Activated CD8-positive, alpha-beta T cell treated with anti-CD3 and anti-CD28 coated beads, Interleukin-2, amount 10 ng/mL, durations not matched to agents 7 days and 5 days (primary cell): ENCODE measurements around the gene LAG3. TPM values are rescaled to one million over a fixed set of nuclear protein-coding genes. Genes with fewer than 3 reads are reported as not detected.

Source experiments
- ATAC-seq: fragments of 150-1000 bp; cut with Tn5 transposase; one replicate; pipeline ENCODE4 v1.10.0; 2021; ENCODE audit warnings: moderate library complexity
- CTCF ChIA-PET: fragments of 350-600 bp; sonication (Branson Sonifier 250); formaldehyde crosslinking; loops from one replicate; lab custom pipeline; 2021; ENCODE audit warnings: antibody characterized with exemption; lab: Charles Lee
- POLR2A ChIA-PET: fragments of 350-600 bp; sonication (Branson Sonifier 250); formaldehyde crosslinking; loops from one replicate; lab custom pipeline; 2021; ENCODE audit warnings: antibody characterized with exemption; lab: Charles Lee
- DNase-seq: peaks from one replicate; pipeline ENCODE4 v3.0.0-alpha.2; 2020
- H3K27ac Mint-ChIP-seq: one replicate; pipeline ENCODE4 v1.8.0; 2021; ENCODE audit warnings: mild to moderate bottlenecking, mixed read lengths
- H3K27me3 Mint-ChIP-seq: one replicate; pipeline ENCODE4 v1.8.0; 2021; ENCODE audit warnings: low read depth, mixed read lengths
- H3K36me3 Mint-ChIP-seq: one replicate; pipeline ENCODE4 v1.8.0; 2021; ENCODE audit warnings: low read depth, mixed read lengths
- H3K4me1 Mint-ChIP-seq: one replicate; pipeline ENCODE4 v1.8.0; 2021; ENCODE audit warnings: low read depth, mixed read lengths
- H3K4me3 Mint-ChIP-seq: one replicate; pipeline ENCODE4 v1.8.0; 2021; ENCODE audit warnings: mild to moderate bottlenecking, mixed read lengths
- H3K9me3 Mint-ChIP-seq: one replicate; pipeline ENCODE4 v1.8.0; 2022; ENCODE audit warnings: mixed read lengths; ENCODE audit not compliant: insufficient read depth
- total RNA-seq, 2 experiments: library from RNA; stranded (reverse); gene quantifications; one replicate each; pipeline ENCODE4 v1.2.3, GENCODE V29; 2021

The LAG3 gene
- total RNA-seq, 2 experiments from 2014 or later: 43.0 to 45.2 TPM

DNA sequence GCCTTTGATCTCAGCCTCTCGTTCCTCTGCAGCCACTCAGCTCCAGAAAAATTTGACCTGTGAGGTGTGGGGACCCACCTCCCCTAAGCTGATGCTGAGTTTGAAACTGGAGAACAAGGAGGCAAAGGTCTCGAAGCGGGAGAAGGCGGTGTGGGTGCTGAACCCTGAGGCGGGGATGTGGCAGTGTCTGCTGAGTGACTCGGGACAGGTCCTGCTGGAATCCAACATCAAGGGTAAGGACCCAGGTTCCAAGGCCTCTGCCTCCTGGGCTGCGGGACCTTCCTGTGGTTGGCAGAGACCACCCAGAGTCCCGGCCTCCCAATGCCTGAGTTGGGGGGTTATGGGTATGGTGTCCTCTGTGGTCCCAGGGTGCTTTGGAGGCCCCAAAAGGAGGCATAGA is 44.8 kb downstream of the LAG3 start:
- POLR2A ChIA-PET: no interaction called here
- Mint-ChIP-seq H3K4me1 (peaks cover 12% of the 10 kb centered on the region), H3K27ac (no peak overlapping the region), H3K4me3 (no peak overlapping the region), H3K9me3 (no peaks in the 10 kb centered on the region), H3K27me3 (peaks cover 23% of the 10 kb centered on the region), H3K36me3 (no peaks in the 10 kb centered on the region)
- CTCF ChIA-PET: no interaction called here
- ATAC-seq (no peak), DNase-seq (no peak)

DNA sequence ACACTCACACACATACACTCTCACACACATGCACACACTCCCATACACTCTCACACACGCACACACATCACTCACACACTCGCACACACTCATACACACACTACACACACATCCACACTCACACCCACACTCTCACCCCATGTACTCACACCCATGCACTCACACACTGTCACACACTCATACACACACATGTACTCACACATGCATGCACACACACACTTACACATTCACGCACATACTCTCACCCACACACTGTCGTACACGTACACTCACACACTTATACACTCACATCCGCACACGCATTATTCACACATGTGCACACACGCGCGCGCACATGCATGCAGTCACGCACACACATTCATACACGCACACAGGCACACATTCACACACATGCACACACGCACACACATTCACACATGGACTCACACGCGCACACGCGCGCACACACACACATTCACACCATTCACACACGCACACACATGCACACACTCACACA is 45.4 kb downstream of the LAG3 start:
- ATAC-seq: no peak
- ChIA-PET POLR2A (interaction anchor here (0.6 kb wide), 1 partner anchor 64 kb away, joined by 3 read pairs; no protein-coding TSS in a partner anchor), CTCF (no interaction called here)
- no peak overlapping the region for H3K27ac Mint-ChIP-seq
- peaks cover 28% of the 10 kb centered on the region for H3K27me3 Mint-ChIP-seq
- H3K9me3 Mint-ChIP-seq: no peaks in the 10 kb centered on the region
- no peaks in the 10 kb centered on the region for H3K36me3 Mint-ChIP-seq
- H3K4me1 Mint-ChIP-seq: peaks cover 15% of the 10 kb centered on the region
- H3K4me3 Mint-ChIP-seq: no peak overlapping the region
- DNase-seq: no peak

DNA sequence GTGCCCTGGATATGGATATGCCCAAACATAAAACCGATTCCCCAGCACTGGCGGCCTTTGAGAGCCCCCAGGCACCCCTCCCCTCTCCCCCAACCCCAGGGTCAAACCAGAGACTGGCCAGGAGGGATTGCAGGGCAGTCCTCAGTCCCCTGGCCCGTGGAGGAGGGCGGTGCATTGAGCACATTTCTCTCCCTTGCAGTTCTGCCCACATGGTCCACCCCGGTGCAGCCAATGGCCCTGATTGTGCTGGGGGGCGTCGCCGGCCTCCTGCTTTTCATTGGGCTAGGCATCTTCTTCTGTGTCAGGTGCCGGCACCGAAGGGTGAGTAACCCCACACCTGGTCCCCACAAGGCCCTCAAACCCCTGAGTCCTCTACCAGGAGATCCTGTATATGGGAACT is 45.9 kb downstream of the LAG3 start:
- H3K27ac Mint-ChIP-seq: no peak overlapping the region

DNA sequence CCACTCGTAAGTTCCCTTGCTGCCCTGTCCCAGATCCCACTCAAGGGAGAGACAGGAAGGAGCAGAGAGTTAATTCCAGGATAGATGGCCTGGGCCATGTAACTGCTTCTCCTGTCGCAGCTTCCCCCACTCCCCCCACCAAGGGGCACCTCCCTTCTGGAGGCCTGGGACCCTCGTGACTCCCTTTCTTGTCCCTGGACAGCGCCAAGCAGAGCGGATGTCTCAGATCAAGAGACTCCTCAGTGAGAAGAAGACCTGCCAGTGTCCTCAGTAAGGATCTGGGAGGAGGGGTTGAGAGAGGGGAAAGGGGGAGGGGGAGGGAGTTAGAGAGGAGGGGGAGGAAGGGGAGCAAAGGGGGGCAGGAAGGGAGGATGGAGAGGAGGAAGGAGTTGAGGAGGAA is 46.3 kb downstream of the LAG3 start:
- ChIA-PET CTCF (no interaction called here), POLR2A (no interaction called here)
- ATAC-seq (no peak), DNase-seq (no peak)
- H3K4me1 Mint-ChIP-seq: peaks cover 15% of the 10 kb centered on the region
- no peaks in the 10 kb centered on the region for H3K9me3 Mint-ChIP-seq
- H3K4me3 Mint-ChIP-seq: no peak overlapping the region
- H3K36me3 Mint-ChIP-seq: no peaks in the 10 kb centered on the region
- peaks cover 37% of the 10 kb centered on the region for H3K27me3 Mint-ChIP-seq
- H3K27ac Mint-ChIP-seq: no peak overlapping the region

More for the DNA sequence above, 45.9 kb downstream of the LAG3 start:
- POLR2A ChIA-PET: interaction anchor here (0.6 kb wide), 1 partner anchor 64 kb away, joined by 3 read pairs; no protein-coding TSS in a partner anchor
- DNase-seq (no peak), ATAC-seq (no peak)
- H3K9me3 Mint-ChIP-seq: no peaks in the 10 kb centered on the region
- peaks cover 15% of the 10 kb centered on the region for H3K4me1 Mint-ChIP-seq
- peaks cover 33% of the 10 kb centered on the region for H3K27me3 Mint-ChIP-seq
- H3K36me3 Mint-ChIP-seq: no peaks in the 10 kb centered on the region
- CTCF ChIA-PET: no interaction called here
- H3K4me3 Mint-ChIP-seq: no peak overlapping the region

DNA sequence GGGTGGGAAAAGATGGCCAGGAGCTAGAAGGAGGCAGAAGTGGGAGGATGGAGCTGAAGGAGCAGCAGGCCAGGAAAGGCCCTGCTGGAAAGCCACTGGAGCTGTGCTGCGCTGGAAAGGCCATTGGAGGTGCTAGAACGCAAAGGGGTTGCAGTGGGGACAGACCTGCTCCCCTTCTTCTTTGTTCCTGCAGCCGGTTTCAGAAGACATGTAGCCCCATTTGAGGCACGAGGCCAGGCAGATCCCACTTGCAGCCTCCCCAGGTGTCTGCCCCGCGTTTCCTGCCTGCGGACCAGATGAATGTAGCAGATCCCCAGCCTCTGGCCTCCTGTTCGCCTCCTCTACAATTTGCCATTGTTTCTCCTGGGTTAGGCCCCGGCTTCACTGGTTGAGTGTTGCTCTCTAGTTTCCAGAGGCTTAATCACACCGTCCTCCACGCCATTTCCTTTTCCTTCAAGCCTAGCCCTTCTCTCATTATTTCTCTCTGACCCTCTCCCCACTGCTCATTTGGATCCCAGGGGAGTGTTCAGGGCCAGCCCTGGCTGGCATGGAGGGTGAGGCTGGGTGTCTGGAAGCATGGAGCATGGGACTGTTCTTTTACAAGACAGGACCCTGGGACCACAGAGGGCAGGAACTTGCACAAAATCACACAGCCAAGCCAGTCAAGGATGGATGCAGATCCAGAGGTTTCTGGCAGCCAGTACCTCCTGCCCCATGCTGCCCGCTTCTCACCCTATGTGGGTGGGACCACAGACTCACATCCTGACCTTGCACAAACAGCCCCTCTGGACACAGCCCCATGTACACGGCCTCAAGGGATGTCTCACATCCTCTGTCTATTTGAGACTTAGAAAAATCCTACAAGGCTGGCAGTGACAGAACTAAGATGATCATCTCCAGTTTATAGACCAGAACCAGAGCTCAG is 47.0 kb downstream of the LAG3 start:
- H3K27ac Mint-ChIP-seq: no peak overlapping the region
- H3K4me1 Mint-ChIP-seq: peaks cover 15% of the 10 kb centered on the region
- DNase-seq (no peak), ATAC-seq (no peak)
- H3K4me3 Mint-ChIP-seq: no peak overlapping the region
- H3K36me3 Mint-ChIP-seq: no peaks in the 10 kb centered on the region
- no peaks in the 10 kb centered on the region for H3K9me3 Mint-ChIP-seq
- ChIA-PET CTCF (interaction anchor here (10.3 kb wide), 1 partner anchor 66 kb away, joined by 116 read pairs; the partner anchor contains the start of gene MLF2), POLR2A (no interaction called here)
- H3K27me3 Mint-ChIP-seq: peaks cover 39% of the 10 kb centered on the region

DNA sequence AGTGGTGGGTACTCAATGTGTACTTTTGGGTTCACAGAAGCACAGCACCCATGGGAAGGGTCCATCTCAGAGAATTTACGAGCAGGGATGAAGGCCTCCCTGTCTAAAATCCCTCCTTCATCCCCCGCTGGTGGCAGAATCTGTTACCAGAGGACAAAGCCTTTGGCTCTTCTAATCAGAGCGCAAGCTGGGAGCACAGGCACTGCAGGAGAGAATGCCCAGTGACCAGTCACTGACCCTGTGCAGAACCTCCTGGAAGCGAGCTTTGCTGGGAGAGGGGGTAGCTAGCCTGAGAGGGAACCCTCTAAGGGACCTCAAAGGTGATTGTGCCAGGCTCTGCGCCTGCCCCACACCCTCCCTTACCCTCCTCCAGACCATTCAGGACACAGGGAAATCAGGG is 47.8 kb downstream of the LAG3 start:
- no peaks in the 10 kb centered on the region for H3K9me3 Mint-ChIP-seq
- POLR2A ChIA-PET: interaction anchor here (1.5 kb wide), 1 partner anchor 25 kb away, joined by 3 read pairs; no protein-coding TSS in a partner anchor
- H3K27ac Mint-ChIP-seq: no peak overlapping the region
- peaks cover 43% of the 10 kb centered on the region for H3K27me3 Mint-ChIP-seq
- H3K36me3 Mint-ChIP-seq: no peaks in the 10 kb centered on the region
- H3K4me3 Mint-ChIP-seq: no peak overlapping the region
- CTCF ChIA-PET: interaction anchor here (3.6 to 10.3 kb wide), 2 partner anchors 14 to 67 kb away, joined by 22 to 116 read pairs; partner anchors contain the start of gene MLF2
- H3K4me1 Mint-ChIP-seq: peaks cover 16% of the 10 kb centered on the region
- DNase-seq: no peak
- no peak for ATAC-seq

DNA sequence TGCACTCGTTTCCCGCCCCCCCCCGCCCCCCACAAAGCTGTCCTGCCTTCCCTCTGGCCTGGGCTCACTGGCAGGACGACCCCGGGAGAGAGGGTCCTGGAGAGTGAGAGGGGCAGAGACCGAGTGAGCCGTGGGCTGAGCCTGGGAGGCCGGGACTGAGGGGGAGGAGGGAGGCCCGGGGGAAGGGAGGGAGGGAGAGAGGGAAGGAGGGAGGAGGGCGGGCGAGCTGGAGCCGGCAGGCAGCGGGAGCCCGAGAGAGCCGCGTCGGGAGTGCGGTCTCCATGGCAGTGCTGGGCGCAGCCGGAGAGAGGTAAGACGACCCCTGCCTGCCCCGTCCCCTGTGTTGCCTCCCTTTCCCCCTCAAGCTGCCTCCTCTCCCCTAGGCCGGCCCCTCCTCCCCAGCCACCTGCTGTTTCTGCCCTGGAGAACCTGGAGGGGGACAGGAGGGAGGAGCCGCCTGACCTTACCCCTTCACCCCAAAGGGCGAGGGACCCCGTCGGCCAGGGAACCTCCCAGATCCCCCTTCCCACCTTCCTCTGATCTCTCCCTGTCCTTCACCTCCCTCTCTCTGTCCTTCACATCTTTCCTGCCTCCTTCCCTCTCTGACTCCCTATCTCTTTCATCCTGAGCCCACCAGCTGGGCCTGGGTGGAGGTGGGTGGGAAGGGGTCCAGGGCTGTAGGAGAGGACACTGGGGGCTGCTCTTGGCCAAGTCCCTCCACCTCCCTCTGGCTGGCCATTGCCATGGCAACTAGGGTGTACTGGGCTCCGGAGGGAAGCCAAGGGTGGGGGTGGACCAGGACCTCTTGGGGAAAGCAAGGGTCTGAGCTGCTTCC is 49.5 kb downstream of the LAG3 start, which contains the start of gene GPR162:
GPR162 (plus strand) TSS at position 231 of the 835 bp plus-strand sequence. CDS start 2,078 bp downstream, outside the sequence.
- POLR2A ChIA-PET: interaction anchor here (1.3 to 1.7 kb wide), 5 partner anchors 23 to 97 kb away, joined by 3 to 10 read pairs (median 3); partner anchors contain the start of gene MLF2
- ATAC-seq: peak; percentile 12

DNA sequence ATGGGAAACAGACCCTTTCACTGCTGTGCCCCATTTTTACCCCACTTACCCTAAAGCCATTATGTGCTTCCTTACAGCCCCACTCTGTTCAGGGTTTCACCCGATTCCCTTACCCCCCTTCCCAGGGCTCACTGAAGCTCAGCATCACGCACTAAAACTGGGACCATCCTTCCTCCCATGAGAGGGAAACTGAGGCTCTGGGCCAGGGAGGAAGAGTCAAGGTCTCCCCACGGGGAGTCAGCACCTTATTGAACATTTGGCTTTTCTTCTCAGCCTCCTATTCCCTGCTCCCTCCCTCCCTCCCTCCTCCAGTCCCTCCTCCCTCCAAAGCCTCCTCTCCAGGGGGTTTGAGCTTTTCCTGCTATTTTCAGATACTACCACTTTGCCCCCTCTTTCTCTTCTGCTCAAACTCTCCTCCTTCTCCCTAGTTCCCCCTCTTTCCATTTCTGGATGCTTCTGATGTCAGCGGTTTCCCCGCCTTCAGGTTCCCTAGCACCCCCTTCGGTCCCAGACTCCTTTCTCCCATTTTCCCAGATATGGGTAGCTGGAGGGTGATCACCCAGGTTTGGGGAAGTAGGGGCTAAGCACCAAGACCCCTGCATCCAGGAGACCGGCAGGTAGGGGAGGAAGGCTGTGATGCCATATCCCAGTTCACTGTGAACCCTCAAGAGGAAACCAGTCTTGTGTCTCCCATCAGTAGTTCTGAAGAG is 50.3 kb downstream of the LAG3 start:
- peaks cover 26% of the 10 kb centered on the region for H3K4me1 Mint-ChIP-seq
- no peaks in the 10 kb centered on the region for H3K36me3 Mint-ChIP-seq
- ATAC-seq: no peak
- ChIA-PET CTCF (interaction anchor here (1.0 to 10.3 kb wide), 4 partner anchors 12 to 69 kb away, joined by 3 to 116 read pairs (median 14); partner anchors contain the start of gene MLF2), POLR2A (interaction anchor here (1.3 to 1.7 kb wide), 3 partner anchors 30 to 98 kb away, joined by 3 to 10 read pairs (median 3); partner anchors contain the start of gene MLF2)
- H3K27ac Mint-ChIP-seq: no peak overlapping the region
- H3K9me3 Mint-ChIP-seq: no peaks in the 10 kb centered on the region
- H3K27me3 Mint-ChIP-seq: peaks cover 62% of the 10 kb centered on the region
- no peak overlapping the region for H3K4me3 Mint-ChIP-seq
- DNase-seq: no peak

More for the DNA sequence above, 49.5 kb downstream of the LAG3 start, which contains the start of gene GPR162:
- H3K9me3 Mint-ChIP-seq: no peaks in the 10 kb centered on the region
- CTCF ChIA-PET: interaction anchor here (0.7 to 10.3 kb wide), 8 partner anchors 10 to 85 kb away, joined by 3 to 116 read pairs (median 4); partner anchors contain the start of gene MLF2
- peaks cover 22% of the 10 kb centered on the region for H3K4me1 Mint-ChIP-seq
- DNase-seq: no peak
- H3K36me3 Mint-ChIP-seq: no peaks in the 10 kb centered on the region
- H3K27ac Mint-ChIP-seq: peak within 1 kb of the TSS; percentile 51
- H3K4me3 Mint-ChIP-seq: peak within 1 kb of the TSS; percentile 17
- H3K27me3 Mint-ChIP-seq: peaks cover 54% of the 10 kb centered on the region

DNA sequence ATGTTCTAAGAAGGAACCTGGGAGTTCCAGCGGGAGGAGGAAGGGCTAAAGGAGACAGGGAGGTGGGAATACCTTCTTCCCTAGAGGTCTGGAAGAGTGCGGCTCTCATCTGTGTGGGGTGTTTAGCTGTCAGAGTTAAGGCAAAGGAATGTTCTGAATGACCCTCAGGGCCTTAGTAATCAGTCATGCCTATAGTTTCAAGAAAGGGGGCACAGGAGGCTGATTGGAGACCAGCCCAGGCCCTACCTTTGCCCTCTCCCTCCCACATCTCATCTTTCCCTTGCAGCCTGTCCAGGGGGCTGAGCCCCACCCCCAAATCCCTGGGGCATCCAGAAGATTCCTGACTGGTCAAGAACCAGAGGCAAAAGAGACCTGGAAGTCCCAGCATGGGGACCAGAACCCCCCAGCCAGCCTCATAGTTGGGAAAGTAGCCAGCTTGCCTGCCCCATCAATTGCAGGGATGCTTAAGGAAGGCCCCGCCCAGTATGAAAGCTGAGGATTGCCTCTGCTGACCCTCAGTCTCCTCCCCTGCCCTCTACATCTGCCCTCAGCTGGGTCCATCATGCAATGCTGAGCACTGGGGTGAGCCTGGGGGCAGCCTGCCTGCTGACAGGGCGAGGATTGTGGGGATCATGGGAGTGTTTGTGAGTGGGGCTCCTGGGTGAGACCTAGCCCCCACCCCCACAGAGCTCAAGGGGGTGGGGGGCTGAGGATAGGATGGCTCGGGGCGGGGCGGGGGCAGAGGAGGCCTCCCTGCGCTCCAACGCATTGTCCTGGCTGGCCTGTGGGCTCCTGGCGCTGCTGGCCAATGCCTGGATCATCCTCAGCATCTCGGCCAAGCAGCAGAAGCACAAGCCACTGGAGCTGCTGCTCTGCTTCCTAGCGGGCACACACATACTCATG is 51.1 kb downstream of the LAG3 start:
- DNase-seq (no peak), ATAC-seq (no peak)
- ChIA-PET CTCF (interaction anchor here (1.0 to 10.3 kb wide), 7 partner anchors 11 to 203 kb away, joined by 3 to 116 read pairs (median 15); partner anchors contain the start of gene MLF2), POLR2A (interaction anchor here (1.1 to 1.7 kb wide), 3 partner anchors 30 to 100 kb away, joined by 3 to 10 read pairs (median 3); partner anchors contain the start of genes COPS7A and MLF2)
- Mint-ChIP-seq H3K27ac (no peak overlapping the region), H3K4me1 (peaks cover 30% of the 10 kb centered on the region), H3K36me3 (no peaks in the 10 kb centered on the region), H3K9me3 (no peaks in the 10 kb centered on the region), H3K4me3 (no peak overlapping the region), H3K27me3 (peaks cover 66% of the 10 kb centered on the region)
